DMS153 treated with DMSO at 0.1 percent for 48 hours (cell line): ENCODE data around the gene CDH22.

Experiments used
- DNase-seq: peaks from one replicate; lab custom pipeline; 2025; ENCODE audit not compliant: unreplicated experiment; lab: John Stamatoyannopoulos, UW

CDH22 gene

GRCh38 chr20:46324960-46325703 lies 16.8 kb upstream of the CDH22 start:
- peak; percentile 37 for DNase-seq

- no peak for DNase-seq
These were observed 16.1 kb upstream of the CDH22 start for GRCh38 chr20:46324379-46324778.

GRCh38 chr20:46323557-46323956 lies 15.3 kb upstream of the CDH22 start:
- no peak for DNase-seq

- DNase-seq = no peak
These were observed 14.3 kb upstream of the CDH22 start for GRCh38 chr20:46322641-46323040.

GRCh38 chr20:46317685-46318177 lies 9.4 kb upstream of the CDH22 start:
- DNase-seq = peak; percentile 22

- no peak for DNase-seq
These were observed 8.8 kb upstream of the CDH22 start for GRCh38 chr20:46316984-46317684.

GRCh38 chr20:46315311-46315710 lies 7.0 kb upstream of the CDH22 start:
- DNase-seq = no peak

- DNase-seq = no peak
These were observed 4.9 kb upstream of the CDH22 start for GRCh38 chr20:46312945-46313861.

GRCh38 chr20:46312075-46312944 lies 4.0 kb upstream of the CDH22 start:
- no peak for DNase-seq

GRCh38 chr20:46311719-46312074 lies 3.4 kb upstream of the CDH22 start:
- no peak for DNase-seq

GRCh38 chr20:46311039-46311650 lies 2.8 kb upstream of the CDH22 start:
- no peak for DNase-seq

GRCh38 chr20:46309945-46310344 lies 1.6 kb upstream of the CDH22 start:
- DNase-seq = no peak

- no peak for DNase-seq
These were observed 370 bp downstream of the CDH22 start for GRCh38 chr20:46307999-46308257.

- peak; percentile 10 for DNase-seq
These were observed 929 bp downstream of the CDH22 start for GRCh38 chr20:46307139-46307998.

GRCh38 chr20:46306743-46307138 lies 1.6 kb downstream of the CDH22 start:
- DNase-seq = no peak

GRCh38 chr20:46305973-46306360 lies 2.3 kb downstream of the CDH22 start:
- DNase-seq = no peak

GRCh38 chr20:46305331-46305972 lies 2.8 kb downstream of the CDH22 start:
- DNase-seq = peak; percentile 35

GRCh38 chr20:46304852-46305251 lies 3.4 kb downstream of the CDH22 start:
- DNase-seq = no peak

GRCh38 chr20:46304361-46304760 lies 3.9 kb downstream of the CDH22 start:
- DNase-seq = no peak
